GM12891 (cell line): Measurements from ENCODE around the gene SEMA5A.

Experiments
- DNase-seq: peaks from one replicate; pipeline ENCODE4 v3.0.0; 2011; ENCODE audit warnings: low spot score; ENCODE audit not compliant: insufficient read length
- FAIRE-seq: peaks from 2 replicates; lab custom pipeline; 2011; peaks lifted over from hg19 to GRCh38; lab: Jason Lieb, UNC
- PAX5 ChIP-seq: IDR thresholded peaks from 2 replicates; pipeline ENCODE4 v1.6.1; 2011; ENCODE audit warnings: low read length, moderate library complexity, mild to moderate bottlenecking; ENCODE audit not compliant: insufficient read depth, severe bottlenecking
- POLR2A ChIP-seq: IDR thresholded peaks from 2 replicates; pipeline ENCODE4 v1.6.1; 2011; ENCODE audit warnings: low read depth, low read length, control low read depth
- POLR2AphosphoS5 ChIP-seq: IDR thresholded peaks from 2 replicates; pipeline ENCODE4 v1.6.1; 2011; ENCODE audit warnings: low read depth, low read length, control low read depth
- POU2F2 ChIP-seq: IDR thresholded peaks from 2 replicates; pipeline ENCODE4 v1.6.1; 2011; ENCODE audit warnings: low read depth, mild to moderate bottlenecking, control low read depth, low read length, moderate library complexity
- SPI1 ChIP-seq: IDR thresholded peaks from 2 replicates; pipeline ENCODE4 v1.6.1; 2011; ENCODE audit warnings: low read depth, low read length, control low read depth
- TAF1 ChIP-seq: IDR thresholded peaks from 2 replicates; pipeline ENCODE4 v1.6.1; 2011; ENCODE audit warnings: low read depth, low read length, control low read depth

The SEMA5A gene

DNA sequence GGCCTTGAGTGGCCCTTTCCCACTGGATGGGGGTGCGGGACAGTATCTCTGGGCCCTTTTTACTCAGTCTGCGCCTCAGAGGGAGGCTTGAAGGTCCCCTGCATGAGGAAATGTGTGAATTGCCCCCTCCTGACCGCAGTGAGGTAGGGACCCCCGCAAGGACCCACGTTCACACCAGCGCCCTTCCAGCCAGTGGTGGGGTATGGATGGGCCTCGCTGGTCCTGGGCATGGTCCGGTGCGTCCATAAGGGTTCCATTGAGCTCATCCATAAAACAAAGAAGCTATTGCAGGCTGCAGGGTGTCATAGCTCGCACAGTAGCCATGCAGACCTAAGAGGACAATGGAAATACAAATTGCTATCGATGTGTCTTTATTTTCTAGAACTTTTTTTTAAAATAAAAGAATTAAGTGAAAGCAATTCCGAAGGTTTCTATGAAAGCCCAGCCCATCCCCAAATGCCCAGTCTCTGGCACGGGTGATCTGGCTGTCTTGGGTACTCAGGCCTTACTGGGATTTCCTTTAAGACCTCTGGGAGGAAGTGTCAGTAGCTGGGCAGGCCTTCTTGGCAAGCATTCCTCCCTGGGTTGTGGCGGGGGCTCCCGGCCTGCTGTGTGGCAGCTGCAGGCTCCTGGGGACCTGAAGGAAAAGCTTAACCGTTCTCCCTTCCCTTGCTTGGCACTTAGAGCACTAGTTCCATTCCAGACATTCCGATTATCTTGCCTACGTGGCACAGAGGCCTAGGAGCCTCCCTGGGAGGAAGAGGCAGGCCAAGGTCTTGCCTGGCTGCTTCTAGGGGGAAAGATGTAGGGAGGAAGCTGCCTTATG is 1.5 kb upstream of the SEMA5A start:
- TF ChIP-seq POLR2AphosphoS5 (no peak), POLR2A (no peak), TAF1 (no peak), SPI1 (no peak), PAX5 (no peak), POU2F2 (no peak)
- FAIRE-seq: no peak
- no peak for DNase-seq

DNA sequence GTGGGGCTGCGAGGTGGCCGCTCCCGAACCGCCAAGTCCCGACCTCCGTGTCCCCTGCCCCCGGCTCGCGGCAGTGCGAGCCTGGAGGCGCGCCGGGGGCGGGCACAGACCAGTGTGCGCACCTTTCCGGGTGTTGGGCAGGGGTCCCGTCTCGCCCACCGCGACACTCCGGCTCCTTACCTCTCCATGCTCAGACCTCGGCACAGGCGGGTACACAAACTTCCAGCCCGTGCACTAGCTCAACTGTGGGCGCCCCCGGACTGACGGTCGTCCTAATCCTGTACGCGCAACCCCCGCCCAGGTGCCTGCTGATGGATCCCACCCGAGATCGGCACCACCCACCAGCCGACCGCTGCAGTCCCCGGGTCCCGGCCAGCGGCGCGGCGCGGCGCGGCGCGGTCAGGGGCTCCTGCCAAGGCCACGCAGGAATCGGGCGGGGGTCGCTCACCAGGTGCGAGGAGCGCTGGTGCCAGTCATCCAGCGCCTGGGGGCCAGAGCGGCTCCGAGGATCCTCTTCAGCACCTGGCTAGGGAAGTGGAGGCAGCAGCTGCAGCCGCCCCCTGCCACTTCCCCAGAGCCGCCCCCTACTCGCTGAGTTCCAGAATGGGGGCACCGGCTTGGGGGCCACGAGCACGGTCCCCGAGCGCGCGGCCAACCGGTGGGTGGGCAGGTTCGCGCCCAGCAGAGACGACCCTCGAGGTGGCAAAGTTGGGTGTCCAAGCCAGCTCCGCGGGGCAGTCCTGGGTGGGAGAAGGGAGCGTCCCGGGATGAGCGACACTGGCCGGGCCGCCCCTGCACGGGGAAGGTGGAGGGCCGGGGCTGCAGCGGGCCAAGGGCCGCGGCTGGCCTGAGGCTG is 511 bp downstream of the SEMA5A start:
- FAIRE-seq (no peak), DNase-seq (no peak)
- TF ChIP-seq POLR2A: no peak
- TF ChIP-seq POU2F2: no peak
- no peak for TF ChIP-seq TAF1
- no peak for TF ChIP-seq SPI1
- no peak for TF ChIP-seq PAX5
- no peak for TF ChIP-seq POLR2AphosphoS5

DNA sequence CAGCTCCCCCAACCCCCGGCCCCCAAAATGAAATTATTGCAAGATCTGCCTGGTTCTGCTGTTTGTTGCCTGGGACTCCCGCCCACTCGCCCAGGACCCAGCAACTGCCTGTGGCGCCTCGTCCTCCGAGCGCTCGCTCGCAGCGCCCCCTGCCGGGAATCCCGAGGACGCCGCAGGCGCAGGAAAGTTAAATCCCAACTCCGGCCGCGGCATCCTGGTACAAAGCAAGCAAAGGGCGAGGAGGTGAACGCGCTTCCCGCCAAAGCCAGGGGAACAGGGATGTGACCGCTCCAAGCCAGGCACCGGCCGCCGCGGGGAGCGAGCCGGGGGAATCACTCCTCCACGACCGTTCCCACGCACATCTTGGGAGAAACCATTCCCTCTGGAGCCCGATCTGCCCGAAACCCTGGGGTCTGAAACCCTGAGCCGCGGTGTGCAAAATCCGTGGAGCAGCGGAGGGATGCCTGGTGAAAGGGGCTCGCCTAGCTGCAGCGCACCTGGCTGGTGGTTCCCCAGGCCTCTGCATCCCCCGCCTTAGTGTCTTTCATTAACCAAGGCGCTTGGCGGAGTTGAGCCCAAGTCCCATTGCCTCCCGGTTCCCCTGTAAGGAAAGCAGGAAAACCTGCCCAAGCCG is 1.3 kb downstream of the SEMA5A start:
- DNase-seq: peak; percentile 56

DNA sequence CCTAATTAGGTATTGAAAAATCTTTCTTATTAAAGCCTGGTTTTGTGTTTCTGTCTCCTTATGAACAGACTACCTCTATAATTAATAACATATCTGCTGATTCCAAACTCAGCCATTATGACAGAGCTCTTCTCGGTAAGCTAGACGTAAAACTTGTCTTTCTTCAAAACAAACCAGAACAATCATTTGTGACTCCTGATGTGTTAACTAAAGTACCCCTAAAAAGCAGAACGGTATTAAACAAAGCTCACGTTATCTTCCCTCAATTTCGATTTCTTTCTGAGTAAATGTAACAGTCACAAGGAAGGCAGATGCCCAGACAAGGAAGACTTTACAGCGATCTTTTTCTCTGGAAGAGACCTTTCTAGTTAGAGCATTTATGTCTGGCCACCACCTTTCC is 1.8 kb downstream of the SEMA5A start:
- DNase-seq (no peak), FAIRE-seq (no peak)
- no peak for TF ChIP-seq SPI1
- TF ChIP-seq POU2F2: no peak

More for the DNA sequence above, 1.3 kb downstream of the SEMA5A start:
- no peak for TF ChIP-seq POU2F2
- no peak for TF ChIP-seq POLR2AphosphoS5
- TF ChIP-seq SPI1: no peak
- no peak for TF ChIP-seq PAX5
- no peak for TF ChIP-seq TAF1
- no peak for TF ChIP-seq POLR2A
- peak; percentile 52 for FAIRE-seq

DNA sequence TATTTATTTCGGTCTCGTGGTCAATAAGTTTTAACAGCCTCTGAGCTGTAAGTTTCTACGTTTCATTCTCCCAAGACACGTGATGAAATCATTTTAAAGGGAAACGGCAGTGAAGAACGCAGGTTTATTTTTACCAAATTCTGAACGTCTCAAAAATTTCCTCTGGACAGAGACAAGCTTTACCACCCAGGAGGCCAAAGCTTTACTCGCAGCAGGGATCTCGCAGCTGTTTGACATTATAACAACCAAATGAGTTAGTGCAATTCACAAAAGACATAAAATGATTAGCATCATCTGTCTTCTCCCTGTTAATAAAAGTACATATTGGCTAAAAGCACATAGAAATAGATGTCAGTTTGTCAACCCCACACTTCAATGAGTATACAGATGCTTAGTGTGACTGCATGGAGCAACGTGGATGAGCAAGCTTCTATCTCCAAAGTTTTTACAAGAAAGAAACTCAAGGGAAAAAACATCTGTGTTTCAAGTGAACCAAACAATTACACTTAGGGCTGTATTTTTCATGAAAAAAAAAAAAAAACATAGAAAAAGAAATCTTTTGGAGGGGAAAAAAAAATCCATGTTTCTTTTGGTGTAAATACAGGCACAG is 2.5 kb downstream of the SEMA5A start:
- TF ChIP-seq PAX5 (no peak), SPI1 (no peak), POLR2A (no peak), TAF1 (no peak), POU2F2 (no peak), POLR2AphosphoS5 (no peak)
- DNase-seq: no peak
- no peak for FAIRE-seq

DNA sequence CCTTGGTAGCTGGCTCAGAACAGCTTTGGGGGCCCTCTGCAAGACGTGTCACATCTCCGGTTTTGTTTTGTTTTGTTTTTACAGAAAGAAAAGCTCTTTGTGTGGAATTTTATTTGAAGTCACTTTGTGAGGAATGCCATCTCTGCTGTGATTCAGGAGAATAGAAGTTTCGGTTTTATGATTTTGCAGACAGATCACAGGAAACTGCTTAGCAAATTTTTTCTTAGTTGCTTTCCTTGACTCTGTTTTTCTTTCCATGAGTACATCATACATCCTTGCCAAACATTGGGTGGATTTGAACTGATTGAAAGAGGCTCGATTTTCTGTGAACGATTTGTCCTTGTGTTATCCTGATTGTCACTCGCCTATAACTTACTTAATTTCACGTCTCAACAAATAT is 5.1 kb downstream of the SEMA5A start:
- DNase-seq (no peak), FAIRE-seq (no peak)
- TF ChIP-seq TAF1 (no peak), POLR2AphosphoS5 (no peak)

DNA sequence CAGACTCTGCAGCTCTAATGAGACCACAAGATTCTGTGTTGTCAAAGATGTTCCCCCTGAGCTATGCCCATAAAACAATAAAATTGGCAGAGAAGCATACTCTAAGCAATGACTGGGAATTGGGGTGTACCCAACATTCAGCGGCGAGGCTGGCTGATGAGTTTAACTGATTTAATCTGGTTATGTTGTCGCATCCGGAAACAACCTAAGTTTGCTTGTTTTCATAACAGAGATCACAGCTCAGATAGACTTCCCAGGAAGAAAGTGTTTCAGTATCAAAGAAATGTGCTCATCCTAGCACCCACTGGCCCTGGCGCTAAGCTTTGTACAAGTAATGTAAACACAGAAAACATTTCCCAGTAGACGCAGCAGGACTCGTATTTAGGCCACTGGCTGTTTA is 7.4 kb downstream of the SEMA5A start:
- FAIRE-seq (no peak), DNase-seq (no peak)
- TF ChIP-seq POU2F2: no peak
- TF ChIP-seq SPI1: no peak
- no peak for TF ChIP-seq PAX5
- TF ChIP-seq POLR2A: no peak
- no peak for TF ChIP-seq POLR2AphosphoS5
- no peak for TF ChIP-seq TAF1

DNA sequence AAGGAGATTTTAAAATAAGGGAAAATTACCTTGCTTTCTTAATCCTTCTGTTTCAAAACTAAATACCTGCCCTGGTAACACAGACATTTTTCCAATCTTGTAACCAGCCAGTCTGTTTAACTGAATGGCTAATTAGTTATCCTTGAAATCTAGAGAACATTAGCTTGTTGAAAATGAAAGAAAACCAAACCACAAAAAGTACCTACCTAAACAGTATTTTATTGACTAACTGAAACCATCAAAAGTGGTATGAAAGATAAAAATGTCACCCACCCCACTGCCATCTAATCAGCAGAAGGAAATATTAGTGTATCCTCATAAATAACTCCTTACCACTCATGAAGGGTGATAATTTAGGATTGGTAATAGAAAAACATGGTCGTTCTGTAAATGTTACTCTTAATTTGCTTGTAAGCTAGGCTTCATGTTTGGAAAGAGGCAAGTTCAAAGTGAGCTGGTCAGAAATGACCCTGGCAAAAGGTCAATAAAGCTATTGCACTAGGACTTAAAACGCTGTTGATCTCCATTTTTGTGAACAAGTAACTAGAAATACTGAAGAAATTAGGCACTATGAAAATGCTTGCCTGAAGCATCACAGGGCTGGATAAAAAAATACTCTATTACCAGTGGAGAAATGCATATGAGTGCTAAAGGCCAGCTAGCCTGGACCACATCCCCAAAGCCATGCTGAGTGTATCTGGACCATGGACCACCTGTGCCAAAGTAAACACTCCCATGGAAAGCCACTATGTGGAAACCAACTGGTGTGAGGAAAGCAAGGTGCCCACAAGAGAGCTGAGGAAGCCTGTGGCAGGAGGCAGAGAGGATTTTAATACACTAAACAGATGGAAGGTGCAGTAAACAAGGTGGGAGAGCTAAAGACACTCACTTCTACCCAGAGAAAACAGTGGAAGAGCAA is 8.4 kb downstream of the SEMA5A start:
- TF ChIP-seq PAX5 (no peak), POLR2AphosphoS5 (no peak), TAF1 (no peak), POU2F2 (no peak), POLR2A (no peak), SPI1 (no peak)
- no peak for FAIRE-seq
- no peak for DNase-seq

DNA sequence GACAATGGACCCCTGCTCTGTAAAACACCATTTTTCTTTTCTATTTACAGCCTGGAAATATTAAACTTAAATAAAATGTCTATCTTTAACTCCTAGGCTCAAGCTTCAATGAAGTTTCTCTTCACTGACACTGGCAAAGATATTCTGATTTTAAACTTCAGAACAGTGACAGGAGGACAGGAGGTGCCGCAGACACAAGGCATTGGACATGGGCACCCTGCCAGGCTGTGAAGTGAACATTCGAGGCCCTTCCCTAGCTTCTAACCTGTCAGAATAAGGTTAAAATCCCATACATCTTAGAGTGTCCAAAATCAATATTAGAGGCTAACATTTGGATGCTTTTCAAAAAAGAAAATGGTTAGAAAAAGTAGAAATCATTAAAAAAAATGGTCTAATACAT is 9.2 kb downstream of the SEMA5A start:
- FAIRE-seq (no peak), DNase-seq (no peak)
- TF ChIP-seq SPI1: no peak
- TF ChIP-seq PAX5: no peak
- no peak for TF ChIP-seq POLR2A
- TF ChIP-seq POU2F2: no peak
- TF ChIP-seq TAF1: no peak
- no peak for TF ChIP-seq POLR2AphosphoS5
